ENCODE data around the gene DHRS13. TPM values are rescaled to one million over a fixed set of nuclear protein-coding genes. Genes with fewer than 3 reads are reported as not detected.
A peak's percentile ranks its signal among the peaks of the same experiment; 100 is the strongest.

DHRS13 gene
- 10 to 100 TPM; 23.1 to 25.9 TPM for total RNA-seq

- CTCF ChIA-PET: interaction anchor here (0.6 to 7.8 kb wide), 34 partner anchors 9 to 312 kb away, joined by 3 to 68 read pairs (median 4); partner anchors contain the start of genes FAM222B, NEK8, RPL23A and TLCD1
- Mint-ChIP-seq H3K4me1 (peaks cover 43% of the 10 kb centered on the region), H3K36me3 (peaks cover 30% of the 10 kb centered on the region), H3K27me3 (no peaks in the 10 kb centered on the region), H3K4me3 (peak within 1 kb of the TSS; percentile 89), H3K27ac (peak within 1 kb of the TSS; percentile 84), H3K9me3 (ENCODE audit: low read depth) (no peaks in the 10 kb centered on the region)
- ATAC-seq (peak; percentile 97), DNase-seq (peak; percentile 94)
Measured at GRCh38 chr17:28902819-28903545, at the start of gene DHRS13. DHRS13 (minus strand) TSS chr17:28903079; CDS start chr17:28902944, 135 bp downstream.

- H3K27me3 Mint-ChIP-seq: no peaks in the 10 kb centered on the region
- CTCF ChIA-PET: interaction anchor here (0.6 to 9.1 kb wide), 44 partner anchors 7 to 632 kb away, joined by 3 to 112 read pairs (median 4); partner anchors contain the start of genes BLTP2, DHRS13, ERAL1 and FLOT2
- H3K36me3 Mint-ChIP-seq: peaks cover 15% of the 10 kb centered on the region
- H3K4me1 Mint-ChIP-seq: peaks cover 16% of the 10 kb centered on the region
- no peak overlapping the region for H3K27ac Mint-ChIP-seq
- H3K4me3 Mint-ChIP-seq: no peak overlapping the region
- H3K9me3 Mint-ChIP-seq (ENCODE audit: low read depth): no peaks in the 10 kb centered on the region
- DNase-seq (peak; percentile 98), ATAC-seq (peak; percentile 73)
Measured at GRCh38 chr17:28951991-28952975, 49.4 kb upstream of the DHRS13 start.

GRCh38 chr17:28951428-28951990, 48.6 kb upstream of the DHRS13 start, which contains the start of gene PHF12:
PHF12 (minus strand) TSS chr17:28951518; CDS start chr17:28950960, 558 bp downstream.
- Mint-ChIP-seq H3K27ac (peak within 1 kb of the TSS; percentile 95), H3K4me1 (peaks cover 23% of the 10 kb centered on the region), H3K27me3 (no peaks in the 10 kb centered on the region), H3K4me3 (peak within 1 kb of the TSS; percentile 94), H3K36me3 (peaks cover 18% of the 10 kb centered on the region), H3K9me3 (ENCODE audit: low read depth) (no peaks in the 10 kb centered on the region)
- peak; percentile 100 for DNase-seq
- CTCF ChIA-PET: interaction anchor here (0.6 to 9.1 kb wide), 22 partner anchors 12 to 633 kb away, joined by 3 to 112 read pairs (median 5); partner anchors contain the start of genes FLOT2, MYO18A, NEK8 and RPL23A
- peak; percentile 74 for ATAC-seq

- DNase-seq (no peak), ATAC-seq (no peak)
- Mint-ChIP-seq H3K4me1 (peaks cover 30% of the 10 kb centered on the region), H3K36me3 (peaks cover 23% of the 10 kb centered on the region), H3K9me3 (ENCODE audit: low read depth) (no peaks in the 10 kb centered on the region), H3K4me3 (peak overlapping the region; percentile 94), H3K27me3 (no peaks in the 10 kb centered on the region), H3K27ac (peak overlapping the region; percentile 95)
- CTCF ChIA-PET: interaction anchor here (0.8 to 9.1 kb wide), 21 partner anchors 12 to 289 kb away, joined by 3 to 112 read pairs (median 8); partner anchors contain the start of genes DHRS13, FLOT2, NEK8 and RPL23A
Measured at GRCh38 chr17:28950752-28951427, 48.0 kb upstream of the DHRS13 start.

- H3K4me1 Mint-ChIP-seq: peaks cover 37% of the 10 kb centered on the region
- ATAC-seq (no peak), DNase-seq (peak; percentile 81)
- H3K27me3 Mint-ChIP-seq: no peaks in the 10 kb centered on the region
- peak overlapping the region; percentile 94 for H3K4me3 Mint-ChIP-seq
- CTCF ChIA-PET: interaction anchor here (0.6 to 9.1 kb wide), 25 partner anchors 9 to 420 kb away, joined by 3 to 112 read pairs (median 4); partner anchors contain the start of genes BLTP2, DHRS13, FAM222B and FLOT2
- peaks cover 28% of the 10 kb centered on the region for H3K36me3 Mint-ChIP-seq
- H3K27ac Mint-ChIP-seq: peak overlapping the region; percentile 95
- no peaks in the 10 kb centered on the region for H3K9me3 Mint-ChIP-seq (ENCODE audit: low read depth)
Measured at GRCh38 chr17:28950017-28950751, 47.3 kb upstream of the DHRS13 start.

GRCh38 chr17:28949185-28950016, 46.5 kb upstream of the DHRS13 start:
- peaks cover 39% of the 10 kb centered on the region for H3K4me1 Mint-ChIP-seq
- DNase-seq (peak; percentile 68), ATAC-seq (no peak)
- H3K9me3 Mint-ChIP-seq (ENCODE audit: low read depth): no peaks in the 10 kb centered on the region
- H3K4me3 Mint-ChIP-seq: peak overlapping the region; percentile 94
- CTCF ChIA-PET: interaction anchor here (0.6 to 9.1 kb wide), 27 partner anchors 9 to 421 kb away, joined by 3 to 112 read pairs (median 4); partner anchors contain the start of genes BLTP2, DHRS13, FAM222B and FLOT2
- peaks cover 34% of the 10 kb centered on the region for H3K36me3 Mint-ChIP-seq
- peak overlapping the region; percentile 95 for H3K27ac Mint-ChIP-seq
- H3K27me3 Mint-ChIP-seq: no peaks in the 10 kb centered on the region

- Mint-ChIP-seq H3K4me3 (peak overlapping the region; percentile 94), H3K27ac (peak overlapping the region; percentile 95), H3K4me1 (peaks cover 44% of the 10 kb centered on the region), H3K9me3 (ENCODE audit: low read depth) (no peaks in the 10 kb centered on the region), H3K36me3 (peaks cover 39% of the 10 kb centered on the region), H3K27me3 (no peaks in the 10 kb centered on the region)
- DNase-seq: no peak
- ATAC-seq: no peak
- CTCF ChIA-PET: interaction anchor here (0.9 to 9.1 kb wide), 18 partner anchors 9 to 229 kb away, joined by 3 to 112 read pairs (median 6); partner anchors contain the start of genes DHRS13, FAM222B, FLOT2 and NEK8
Measured at GRCh38 chr17:28948873-28949184, 46.0 kb upstream of the DHRS13 start.

- ATAC-seq (no peak), DNase-seq (no peak)
- Mint-ChIP-seq H3K9me3 (ENCODE audit: low read depth) (no peaks in the 10 kb centered on the region), H3K4me1 (peaks cover 48% of the 10 kb centered on the region), H3K27me3 (no peaks in the 10 kb centered on the region), H3K36me3 (peaks cover 44% of the 10 kb centered on the region), H3K4me3 (peak overlapping the region; percentile 94), H3K27ac (peak overlapping the region; percentile 95)
- CTCF ChIA-PET: interaction anchor here (1.0 to 9.1 kb wide), 9 partner anchors 17 to 221 kb away, joined by 3 to 112 read pairs (median 6); partner anchors contain the start of genes DHRS13, FLOT2, NEK8 and TLCD1
Measured at GRCh38 chr17:28948342-28948741, 45.5 kb upstream of the DHRS13 start.

GRCh38 chr17:28947639-28948038, 44.8 kb upstream of the DHRS13 start:
- Mint-ChIP-seq H3K4me1 (peaks cover 52% of the 10 kb centered on the region), H3K4me3 (peak overlapping the region; percentile 94), H3K9me3 (ENCODE audit: low read depth) (no peaks in the 10 kb centered on the region), H3K27ac (peak overlapping the region; percentile 95), H3K27me3 (no peaks in the 10 kb centered on the region), H3K36me3 (peaks cover 49% of the 10 kb centered on the region)
- DNase-seq: no peak
- CTCF ChIA-PET: interaction anchor here (0.7 to 9.1 kb wide), 5 partner anchors 18 to 220 kb away, joined by 3 to 112 read pairs (median 4); partner anchors contain the start of genes DHRS13, NEK8 and TLCD1
- no peak for ATAC-seq

- CTCF ChIA-PET: interaction anchor here (1.1 to 9.1 kb wide), 6 partner anchors 8 to 219 kb away, joined by 3 to 112 read pairs (median 5); partner anchors contain the start of genes NEK8 and TLCD1
- Mint-ChIP-seq H3K4me3 (no peak overlapping the region), H3K4me1 (peaks cover 58% of the 10 kb centered on the region), H3K9me3 (ENCODE audit: low read depth) (no peaks in the 10 kb centered on the region), H3K27ac (peak overlapping the region; percentile 78), H3K36me3 (peaks cover 53% of the 10 kb centered on the region), H3K27me3 (no peaks in the 10 kb centered on the region)
- ATAC-seq (no peak), DNase-seq (no peak)
Measured at GRCh38 chr17:28946239-28946638, 43.4 kb upstream of the DHRS13 start.

All from activated CD8-positive, alpha-beta memory T cell treated with anti-CD3 and anti-CD28 coated beads, Interleukin-2, amount 10 ng/mL, durations not matched to agents 7 days and 5 days (primary cell).